BJ (cell line): Measurements from ENCODE around the gene CHMP2A. TPM values are rescaled to one million over a fixed set of nuclear protein-coding genes. Genes with fewer than 3 reads are reported as not detected.

ENCODE experiments used
- CTCF ChIA-PET: fragments of 350-600 bp; formaldehyde crosslinking; extraction: SDS; loops from one replicate; lab custom pipeline; 2021; ENCODE audit warnings: antibody characterized with exemption, inconsistent platforms; lab: Yijun Ruan, JAX
- POLR2A ChIA-PET: fragments of 300-600 bp; sonication (Branson Sonifier 250); formaldehyde crosslinking; extraction: SDS; loops from one replicate; lab custom pipeline; 2021; ENCODE audit warnings: antibody characterized with exemption; lab: Charles Lee
- DNase-seq: peaks from one replicate; pipeline ENCODE4 v3.0.0-alpha.2; 2011; ENCODE audit warnings: low read depth
- H3K27me3 ChIP-seq: 2 replicates; pipeline ENCODE4 v1.6.0; 2011; ENCODE audit warnings: low read length; ENCODE audit not compliant: control insufficient read depth, insufficient read depth
- H3K36me3 ChIP-seq: 2 replicates; pipeline ENCODE4 v1.5.1; 2011; ENCODE audit warnings: low read length; ENCODE audit not compliant: control insufficient read depth, insufficient read depth
- H3K4me3 ChIP-seq: 2 replicates; pipeline ENCODE4 v1.5.1; 2011; ENCODE audit warnings: low read depth, mild to moderate bottlenecking, control low read depth, low read length
- CTCF ChIP-seq: IDR thresholded peaks from 2 replicates; pipeline ENCODE4 v1.5.1; 2011; ENCODE audit warnings: low read depth, mild to moderate bottlenecking, control low read depth, inconsistent platforms, low read length, moderate library complexity; ENCODE audit not compliant: insufficient read depth
- polyA plus RNA-seq: library from polyadenylated mRNA; depleted of rRNA; stranded (reverse); fragments of >200 nt; gene quantifications from 2 replicates; pipeline ENCODE4 v1.2.3, GENCODE V29; 2011

Gene CHMP2A
- polyA plus RNA-seq, 1 experiment: 174 TPM

GRCh38 chr19:58559275-58560006 is 4.5 kb upstream of the CHMP2A start:
- H3K36me3 ChIP-seq: peaks cover 10% of the 10 kb centered on the region
- H3K27me3 ChIP-seq: no peaks in the 10 kb centered on the region
- CTCF ChIA-PET: interaction anchor here (2.1 kb wide), 1 partner anchor 39 kb away, joined by 8 read pairs; the partner anchor contains the start of gene ZBTB45
- DNase-seq: peak; percentile 64
- no peak for TF ChIP-seq CTCF
- peak overlapping the region; percentile 84 for H3K4me3 ChIP-seq
- POLR2A ChIA-PET: interaction anchor here (0.6 to 1.0 kb wide), 4 partner anchors 13 to 233 kb away, joined by 3 to 8 read pairs (median 5); partner anchors contain the start of genes ZBTB45 and ZSCAN22

- POLR2A ChIA-PET: interaction anchor here (0.6 to 1.0 kb wide), 4 partner anchors 14 to 232 kb away, joined by 3 to 8 read pairs (median 5); partner anchors contain the start of genes ZBTB45 and ZSCAN22
- no peak for TF ChIP-seq CTCF
- DNase-seq: peak; percentile 93
- peak overlapping the region; percentile 84 for H3K4me3 ChIP-seq
- H3K27me3 ChIP-seq: no peaks in the 10 kb centered on the region
- CTCF ChIA-PET: interaction anchor here (2.1 kb wide), 1 partner anchor 39 kb away, joined by 8 read pairs; the partner anchor contains the start of gene ZBTB45
- peaks cover 10% of the 10 kb centered on the region for H3K36me3 ChIP-seq
Measured at GRCh38 chr19:58558623-58559274, 3.8 kb upstream of the CHMP2A start.

GRCh38 chr19:58558066-58558622 is 3.2 kb upstream of the CHMP2A start, which contains the start of gene UBE2M:
Gene UBE2M (minus strand): TSS chr19:58558611. CDS start chr19:58558381, 230 bp downstream.
- POLR2A ChIA-PET: no interaction called here
- CTCF ChIA-PET: interaction anchor here (1.4 to 2.1 kb wide), 2 partner anchors 38 to 40 kb away, joined by 4 to 8 read pairs; partner anchors contain the start of gene ZBTB45
- no peak for TF ChIP-seq CTCF
- DNase-seq: no peak
- Histone ChIP-seq H3K27me3 (no peaks in the 10 kb centered on the region), H3K4me3 (peak within 1 kb of the TSS; percentile 84), H3K36me3 (peaks cover 10% of the 10 kb centered on the region)

GRCh38 chr19:58557221-58558065 is 2.5 kb upstream of the CHMP2A start:
- POLR2A ChIA-PET: no interaction called here
- DNase-seq: no peak
- Histone ChIP-seq H3K27me3 (no peaks in the 10 kb centered on the region), H3K4me3 (peak overlapping the region; percentile 84), H3K36me3 (peaks cover 12% of the 10 kb centered on the region)
- TF ChIP-seq CTCF: no peak
- CTCF ChIA-PET: interaction anchor here (1.0 to 2.1 kb wide), 3 partner anchors 37 to 39 kb away, joined by 4 to 8 read pairs (median 4); partner anchors contain the start of gene ZBTB45
